DMS153 treated with DMSO at 0.1 percent for 48 hours (cell line): Measurements from ENCODE around the gene CFC1.
"Not testable (repeated sequence)": the region's sequence is repeated elsewhere in the genome, so short reads cannot be mapped to it uniquely, and the experiment has no call there.

ENCODE experiments used
- DNase-seq: peaks from one replicate; lab custom pipeline; 2025; ENCODE audit not compliant: unreplicated experiment; lab: John Stamatoyannopoulos, UW

Gene CFC1

DNA sequence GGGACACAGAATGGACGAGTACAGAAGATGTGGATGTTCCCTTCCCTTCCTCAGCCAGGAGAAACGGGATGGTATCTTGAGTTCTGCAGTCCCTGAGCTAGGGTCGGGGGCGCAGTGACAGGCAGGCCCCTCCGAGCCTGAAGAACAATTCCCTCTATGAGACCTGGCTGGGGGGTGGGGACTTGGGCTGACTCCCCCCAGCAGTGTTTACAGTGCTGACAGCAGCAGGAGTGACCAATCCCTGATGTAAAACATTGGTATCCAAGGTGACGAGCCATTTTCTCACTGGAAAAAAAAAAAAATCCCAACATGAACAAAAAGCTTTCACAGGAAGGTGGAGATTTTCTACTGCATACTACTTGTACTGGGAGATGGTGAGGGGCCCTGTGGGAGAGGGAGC lies at the start of gene CFC1:
CFC1 (minus strand) TSS at position 183 of the 400 bp plus-strand sequence. CDS start 288 bp downstream, outside the sequence.
- not testable (repeated sequence) for DNase-seq

DNA sequence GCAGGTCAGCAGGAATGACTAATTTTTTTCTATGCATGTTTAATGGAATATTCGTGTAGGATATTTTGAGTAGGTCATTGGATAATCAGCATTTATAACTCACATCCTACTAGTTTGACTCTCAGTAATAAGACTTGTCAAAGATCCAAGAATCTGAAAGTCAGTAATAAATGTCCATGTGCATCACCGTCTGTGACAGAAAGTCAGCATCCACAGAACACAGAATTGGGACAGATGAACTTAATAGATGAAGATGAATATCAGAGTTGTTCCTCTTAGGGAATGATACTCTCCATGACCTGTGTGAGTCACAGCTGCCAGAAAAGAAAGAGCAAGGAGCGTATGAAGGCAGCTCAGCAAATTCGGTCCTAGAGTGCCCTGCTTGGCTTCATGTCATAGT lies 42.3 kb upstream of the CFC1 start:
- DNase-seq = not testable (repeated sequence)

DNA sequence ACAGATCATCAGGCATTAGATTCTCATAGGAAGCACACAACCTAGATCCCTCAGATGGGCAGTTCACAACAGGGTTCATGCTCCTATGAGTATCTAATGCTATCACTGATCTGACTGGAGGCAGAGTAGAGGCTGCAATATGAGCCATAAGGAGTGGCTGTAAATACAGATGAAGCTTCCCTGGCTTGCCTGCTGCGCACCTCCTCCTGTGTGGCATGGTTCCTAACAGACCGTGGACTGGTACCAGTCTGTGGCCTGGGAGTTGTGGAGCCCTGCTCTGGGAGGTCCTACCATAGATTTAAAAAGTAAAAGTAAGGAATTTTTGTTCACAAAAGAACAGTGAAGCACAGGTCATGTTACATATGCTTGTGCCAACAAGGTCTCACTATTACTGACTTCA lies 39.6 kb upstream of the CFC1 start:
- not testable (repeated sequence) for DNase-seq

DNA sequence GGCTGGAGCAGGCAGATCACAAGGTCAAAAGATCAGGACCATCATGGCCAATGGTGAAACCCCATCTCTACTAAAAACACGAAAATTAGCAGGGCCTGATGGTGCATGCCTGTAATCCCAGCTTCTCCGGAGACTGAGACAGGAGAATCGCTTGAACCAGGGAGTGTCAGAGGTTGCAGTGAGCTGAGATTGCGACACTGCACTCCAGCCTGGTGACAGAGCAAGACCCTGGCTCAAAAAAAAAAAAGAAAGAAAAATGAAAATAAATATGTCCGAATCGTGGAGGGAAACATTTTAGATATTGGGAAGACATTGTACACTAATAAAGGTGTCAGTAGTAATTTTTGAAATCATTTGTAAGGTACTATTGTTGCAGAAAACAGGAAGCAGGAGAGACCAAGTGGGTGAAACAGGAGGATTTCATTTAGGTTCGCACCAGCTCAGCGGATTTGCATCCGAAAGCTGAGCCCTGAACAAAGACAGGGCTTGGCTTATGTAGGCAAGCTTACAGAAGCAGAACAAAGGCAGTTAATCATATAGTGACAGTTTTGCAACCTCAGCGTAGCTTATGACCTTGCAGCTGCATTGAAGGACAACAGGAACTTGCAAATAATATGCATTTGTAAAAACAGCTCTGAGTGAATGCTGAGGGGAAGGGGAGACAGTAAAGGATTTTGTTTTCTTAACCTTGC lies 29.6 kb upstream of the CFC1 start:
- DNase-seq = not testable (repeated sequence)

DNA sequence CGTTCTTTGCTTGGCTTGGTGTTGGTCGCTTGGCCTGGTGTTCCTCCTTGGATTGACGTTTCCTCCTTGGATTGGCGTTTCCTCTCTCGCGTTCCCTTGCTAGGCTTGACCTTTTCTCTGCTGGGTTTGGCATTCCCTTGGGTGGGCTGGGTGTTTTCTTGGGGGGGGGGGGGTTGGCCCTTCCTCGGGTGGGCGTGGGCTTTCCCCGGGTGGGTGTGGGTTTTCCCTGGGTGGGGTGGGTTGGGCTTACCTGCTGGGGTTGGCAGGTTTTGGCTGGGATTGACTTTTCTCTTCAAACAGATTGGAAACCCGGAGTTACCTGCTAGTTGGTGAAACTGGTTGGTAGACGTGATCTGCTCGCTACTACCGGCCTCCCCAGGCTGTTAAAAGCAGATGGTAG lies 11.8 kb upstream of the CFC1 start, which contains the start of gene POTEJ:
POTEJ (plus strand) TSS at position 301 of the 400 bp plus-strand sequence; CDS start at position 394, 93 bp downstream.
- not testable (repeated sequence) for DNase-seq

DNA sequence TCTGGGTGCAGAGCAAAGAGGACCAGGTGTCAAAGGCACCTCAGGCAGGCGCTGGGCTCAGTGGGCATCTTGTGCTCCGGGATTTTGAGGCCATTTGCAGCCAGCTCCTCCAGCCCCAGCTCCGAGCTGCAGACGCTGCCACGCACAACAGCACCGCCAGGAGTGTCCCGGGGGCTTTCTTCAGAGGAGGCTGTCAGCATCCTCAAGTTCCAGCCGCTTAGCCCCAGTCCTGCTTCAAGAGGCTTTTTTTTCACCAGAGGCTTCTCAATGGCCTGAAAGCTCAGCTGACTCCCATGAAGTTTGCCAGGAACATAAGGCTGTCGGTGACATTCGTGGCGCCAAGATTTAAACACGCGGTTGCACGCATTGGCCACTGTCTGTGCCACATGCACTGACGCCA lies 11.1 kb upstream of the CFC1 start:
- not testable (repeated sequence) for DNase-seq

DNA sequence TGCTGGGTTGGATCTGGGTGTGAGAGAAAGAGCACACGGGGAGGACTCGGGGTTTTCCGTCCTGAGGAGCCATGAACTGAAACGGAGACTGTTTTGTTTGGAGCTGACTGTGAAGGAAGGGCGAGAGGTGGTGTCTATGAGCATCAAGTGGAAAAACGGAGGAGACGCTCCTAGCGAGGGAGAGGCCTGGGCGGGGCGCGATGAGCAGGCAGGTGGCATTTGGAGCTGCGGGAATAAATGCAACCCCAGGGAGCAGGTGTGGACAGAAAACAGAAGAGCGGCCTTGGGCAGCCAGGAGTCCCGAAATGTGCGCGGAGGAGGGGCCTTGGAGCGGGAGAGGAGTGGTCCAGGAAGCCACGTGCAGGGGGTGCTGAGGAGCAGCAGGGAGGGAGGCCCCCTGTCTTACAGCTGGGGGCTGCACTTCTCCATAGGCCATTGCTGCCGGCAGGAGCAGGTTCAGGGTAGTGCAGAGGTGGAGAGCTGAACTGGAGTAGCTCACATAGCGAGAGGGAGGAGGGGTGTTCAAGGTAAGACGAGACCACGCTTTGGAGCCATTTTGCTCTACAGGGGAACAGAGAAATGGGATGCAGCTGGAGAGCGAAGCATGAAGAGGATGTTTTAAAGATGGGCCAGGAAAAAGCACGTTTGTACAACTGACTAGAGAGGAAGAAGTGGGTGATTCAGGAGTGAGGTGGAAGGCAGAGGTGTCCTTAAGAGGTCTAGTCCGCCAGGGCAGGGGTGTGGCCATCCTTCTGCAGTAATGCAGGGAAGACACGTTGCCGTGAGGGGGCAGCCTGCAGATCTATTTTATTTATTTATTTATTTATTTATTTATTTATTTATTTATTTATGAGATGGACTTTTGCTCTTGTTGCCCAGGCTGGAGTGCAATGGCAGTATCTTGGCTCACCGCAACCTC lies 9.9 kb upstream of the CFC1 start:
- DNase-seq = not testable (repeated sequence)

DNA sequence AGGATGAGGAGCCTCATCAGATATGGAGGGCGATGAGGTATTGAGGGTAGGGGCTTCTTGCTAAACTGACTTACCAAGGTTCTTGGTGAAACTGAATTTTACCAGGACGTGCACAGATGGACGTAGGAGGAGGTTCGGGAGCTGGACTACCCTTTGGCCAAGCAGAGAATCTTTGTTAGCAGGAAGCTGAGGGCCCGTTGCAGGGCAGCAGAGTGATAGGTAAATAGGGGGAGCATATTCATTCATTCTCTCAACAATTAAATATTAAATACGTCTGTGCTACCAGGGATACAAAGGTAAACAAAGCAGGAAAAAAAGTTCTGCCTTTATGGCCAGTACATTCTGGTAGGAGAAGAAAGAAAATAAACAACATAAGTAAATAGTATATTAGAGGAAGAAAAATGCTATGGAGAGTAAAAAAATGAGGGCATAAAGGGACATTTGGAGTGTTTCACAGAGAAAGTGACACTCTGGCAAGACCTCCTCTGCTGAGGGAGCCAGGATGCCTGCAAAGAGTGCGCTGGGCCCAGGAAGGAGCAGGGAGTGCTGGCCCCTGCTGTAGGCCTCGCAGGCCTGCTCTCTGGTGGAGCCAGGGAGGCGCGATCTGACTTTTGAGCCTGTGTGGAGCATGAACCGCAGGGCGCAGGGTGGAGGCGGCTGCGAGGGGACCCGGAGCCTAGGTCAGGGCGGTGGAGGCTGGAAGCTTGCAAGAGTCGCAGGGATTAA lies 9.1 kb upstream of the CFC1 start:
- DNase-seq = not testable (repeated sequence)

DNA sequence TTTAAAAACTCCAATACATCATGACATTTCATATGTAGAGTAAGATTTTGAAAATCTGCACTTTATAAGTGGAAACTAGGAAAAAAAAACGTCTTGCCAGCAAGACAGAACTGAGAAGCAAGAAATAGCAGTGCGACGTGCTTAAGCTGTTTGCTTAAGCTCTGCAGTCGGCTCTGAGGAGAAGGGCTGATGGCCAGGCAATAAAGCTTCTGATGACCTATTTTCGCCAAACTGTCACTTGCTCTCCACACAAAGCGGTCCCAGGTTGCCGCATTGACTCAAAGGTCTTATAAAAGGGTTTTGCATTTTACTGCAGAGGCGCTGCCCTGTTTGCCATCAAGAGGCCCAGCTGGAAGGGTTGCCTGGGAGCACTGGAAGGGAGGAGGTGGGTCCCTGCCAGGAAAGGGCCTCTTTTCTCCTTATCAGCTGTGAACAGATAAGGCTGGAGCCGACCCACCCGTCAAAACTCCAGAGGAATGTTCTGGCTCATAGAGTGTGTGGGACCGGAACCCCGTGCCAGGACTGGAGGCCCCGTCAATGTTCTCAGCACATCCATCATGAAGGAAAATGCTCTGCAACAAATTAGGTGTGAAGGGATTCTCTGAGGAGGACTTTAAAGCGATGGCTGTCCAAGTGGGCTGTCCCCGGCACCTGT lies 2.4 kb upstream of the CFC1 start:
- DNase-seq = not testable (repeated sequence)

DNA sequence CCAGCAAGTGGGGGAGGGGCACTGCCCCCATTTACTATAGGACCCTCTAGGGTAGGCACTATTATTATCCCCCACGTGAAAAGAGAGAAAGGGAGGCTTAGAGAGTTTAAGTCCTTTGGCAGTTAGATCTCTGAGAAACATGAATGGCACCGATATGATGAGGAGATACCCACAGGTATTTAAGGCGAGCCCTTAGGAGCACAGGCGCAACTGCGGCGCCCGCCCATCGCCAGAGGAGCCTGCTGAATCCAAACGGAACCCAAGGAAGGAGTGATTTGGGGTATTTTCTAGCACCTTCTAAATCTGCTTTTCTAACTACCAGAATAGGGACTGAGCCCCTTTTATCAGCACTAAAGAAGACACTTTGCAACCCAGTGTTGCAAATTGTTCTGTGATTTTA lies 551 bp upstream of the CFC1 start:
- DNase-seq = not testable (repeated sequence)

DNA sequence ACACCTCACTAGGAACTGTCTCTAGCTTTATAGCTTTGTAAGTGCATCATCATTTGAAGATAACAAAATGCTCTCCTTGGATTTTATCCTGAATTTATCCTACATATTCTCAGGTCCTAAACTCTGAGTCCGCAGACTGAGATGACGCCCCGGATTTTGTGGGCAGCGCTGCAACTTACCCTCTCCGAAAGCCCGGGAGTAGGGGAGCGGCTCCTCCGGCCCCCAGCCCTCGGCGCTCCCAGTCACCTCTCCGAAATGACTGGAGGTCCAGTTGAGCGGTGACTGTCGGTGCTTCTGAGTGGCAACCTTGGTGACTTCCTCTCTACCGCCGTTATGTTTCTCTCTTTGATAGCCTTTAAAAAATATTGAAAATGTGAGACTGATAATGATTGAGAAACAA lies 912 bp downstream of the CFC1 start:
- not testable (repeated sequence) for DNase-seq

DNA sequence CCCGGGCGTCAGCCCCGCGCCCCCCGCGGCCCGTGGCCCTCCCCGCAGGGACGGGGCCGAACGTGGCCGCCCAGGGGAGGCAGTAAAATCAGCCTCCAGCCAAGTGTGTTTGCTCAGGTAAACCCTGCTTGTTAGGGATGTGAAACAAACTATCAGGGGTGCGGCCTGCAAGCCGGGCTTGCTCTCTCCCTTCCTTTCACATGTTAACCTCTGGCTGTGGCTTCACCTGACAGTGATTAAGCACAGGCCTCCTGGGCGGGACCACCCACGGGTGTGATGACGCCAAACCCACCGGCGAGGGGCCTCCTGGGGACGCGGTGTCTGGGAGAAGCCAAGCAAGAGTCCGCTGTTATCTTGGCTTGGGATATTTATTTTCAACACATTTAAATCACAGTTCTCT lies 1.4 kb downstream of the CFC1 start:
- not testable (repeated sequence) for DNase-seq

DNA sequence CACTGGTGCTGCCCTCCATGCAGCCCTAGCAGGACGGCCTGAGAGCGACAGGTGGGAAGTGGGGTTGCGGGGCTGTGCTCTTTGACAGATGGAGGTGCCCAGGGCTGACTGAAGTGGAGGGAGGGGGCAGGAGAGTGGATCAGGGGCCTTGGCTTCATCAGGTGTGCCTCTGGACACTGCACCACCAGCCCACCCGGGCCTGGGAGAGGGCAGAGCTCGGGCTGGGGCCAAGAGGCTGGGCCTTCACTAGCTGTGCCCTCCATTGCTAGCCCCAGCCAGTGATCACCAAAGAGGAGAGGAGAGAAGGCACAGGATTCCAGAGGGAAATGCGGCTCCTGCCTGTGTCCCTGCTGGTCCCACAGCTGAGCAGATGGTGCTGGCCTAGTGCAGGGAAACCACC lies 2.6 kb downstream of the CFC1 start:
- not testable (repeated sequence) for DNase-seq

DNA sequence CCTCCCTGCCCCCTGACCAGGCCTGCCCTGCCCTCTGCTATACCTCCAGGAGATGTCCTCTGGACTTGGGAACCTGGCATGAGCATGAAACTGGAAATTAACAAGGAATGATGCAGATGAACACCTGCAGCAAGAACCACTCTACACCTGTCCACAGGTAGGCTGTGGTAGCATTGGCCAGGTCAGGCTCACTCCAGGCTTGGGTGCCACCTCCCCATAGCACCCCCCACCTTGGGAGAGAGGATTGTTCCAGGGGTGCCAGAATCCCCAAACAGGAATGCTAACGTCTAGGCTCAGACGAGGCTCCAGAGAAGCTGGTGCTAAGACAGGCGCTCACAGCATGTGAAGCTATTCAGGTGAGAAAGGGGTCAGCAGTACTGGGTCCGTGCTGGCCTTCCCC lies 5.4 kb downstream of the CFC1 start:
- not testable (repeated sequence) for DNase-seq

DNA sequence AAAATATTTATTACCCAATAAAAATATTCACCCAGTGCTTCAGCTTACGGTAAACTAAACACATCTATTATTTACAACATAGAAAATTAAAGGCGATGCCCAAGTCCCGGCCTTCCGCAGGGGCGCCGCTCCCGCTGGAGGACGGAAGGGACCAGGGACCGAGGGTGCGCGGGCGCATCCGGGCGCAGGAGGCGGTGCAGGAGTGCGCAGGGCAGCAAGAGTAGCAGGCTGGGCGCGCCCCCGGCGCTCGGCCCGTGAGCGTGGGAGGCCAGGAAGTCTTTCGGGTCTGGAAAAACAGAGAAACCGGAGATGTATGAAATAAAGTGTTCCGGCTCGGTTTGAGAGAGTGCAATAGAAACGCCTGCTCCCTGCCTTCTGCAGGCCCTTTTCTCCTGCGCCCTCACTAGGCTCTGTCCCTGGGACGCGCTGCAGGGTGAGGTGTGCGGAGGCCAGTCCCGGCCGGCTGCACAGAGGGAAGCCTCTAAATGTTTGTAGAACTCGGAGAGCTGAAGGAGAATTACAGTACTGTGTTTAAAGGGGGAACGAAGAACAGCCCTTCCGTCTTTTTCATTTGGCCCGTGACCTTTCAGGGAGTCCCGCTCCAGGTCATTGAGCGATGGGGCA lies 6.5 kb downstream of the CFC1 start:
- DNase-seq = not testable (repeated sequence)

DNA sequence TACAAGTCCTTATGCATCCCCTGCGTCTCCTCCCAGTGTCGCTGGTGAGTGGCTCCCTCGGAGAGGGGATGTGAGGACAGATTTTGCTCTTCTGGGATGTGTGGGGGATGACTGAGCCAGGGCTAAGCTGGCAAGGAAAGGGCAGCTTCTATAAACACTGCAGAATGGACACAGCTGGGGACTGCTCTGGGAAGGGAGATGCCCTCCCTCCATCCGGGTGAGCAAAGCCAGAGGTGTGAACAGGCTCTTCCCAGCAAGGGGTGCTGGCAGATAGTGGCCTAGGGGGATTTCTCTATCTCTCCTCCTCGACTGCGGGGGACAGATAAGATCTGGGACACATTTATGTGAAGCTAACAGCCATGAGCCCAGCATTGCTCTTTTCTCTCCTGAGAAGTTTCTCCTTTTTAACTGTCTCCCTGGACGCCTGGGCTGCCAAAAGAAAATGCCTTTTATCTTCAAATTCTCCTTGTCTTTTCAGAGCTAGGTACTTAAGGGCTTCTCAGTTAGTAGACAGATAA lies 8.5 kb downstream of the CFC1 start:
- DNase-seq = not testable (repeated sequence)

DNA sequence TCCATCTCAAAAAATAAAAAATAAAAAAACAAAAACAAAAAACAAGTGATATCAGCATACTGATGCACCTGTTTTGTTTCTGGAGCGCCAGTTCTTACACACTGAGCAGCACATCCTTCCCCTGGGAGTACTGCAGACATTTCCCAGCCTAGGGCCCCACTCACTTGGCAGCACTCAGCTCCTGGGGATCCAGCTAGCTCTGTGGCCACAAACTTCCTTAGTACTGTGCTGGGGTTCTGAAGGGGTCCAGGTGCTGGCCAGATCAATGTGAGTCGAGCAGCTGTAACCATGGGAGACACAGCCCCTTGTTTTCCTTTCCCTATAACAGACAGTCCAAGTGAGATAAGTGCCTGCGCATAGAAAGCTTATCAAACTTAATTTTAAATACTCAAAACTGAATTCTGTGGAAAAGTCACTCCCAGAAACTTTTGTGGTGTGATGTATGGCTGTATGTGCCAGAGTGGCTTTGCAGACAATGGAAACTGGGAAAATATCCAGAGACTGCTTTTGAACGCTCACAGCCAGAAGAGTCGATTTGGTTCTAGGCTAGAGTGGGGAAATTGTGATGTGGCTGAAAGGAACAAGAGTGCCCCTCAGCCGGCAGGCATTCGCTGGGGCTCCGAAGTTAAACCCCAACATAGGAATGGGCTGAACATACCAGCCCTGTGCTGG lies 9.1 kb downstream of the CFC1 start:
- DNase-seq = not testable (repeated sequence)

DNA sequence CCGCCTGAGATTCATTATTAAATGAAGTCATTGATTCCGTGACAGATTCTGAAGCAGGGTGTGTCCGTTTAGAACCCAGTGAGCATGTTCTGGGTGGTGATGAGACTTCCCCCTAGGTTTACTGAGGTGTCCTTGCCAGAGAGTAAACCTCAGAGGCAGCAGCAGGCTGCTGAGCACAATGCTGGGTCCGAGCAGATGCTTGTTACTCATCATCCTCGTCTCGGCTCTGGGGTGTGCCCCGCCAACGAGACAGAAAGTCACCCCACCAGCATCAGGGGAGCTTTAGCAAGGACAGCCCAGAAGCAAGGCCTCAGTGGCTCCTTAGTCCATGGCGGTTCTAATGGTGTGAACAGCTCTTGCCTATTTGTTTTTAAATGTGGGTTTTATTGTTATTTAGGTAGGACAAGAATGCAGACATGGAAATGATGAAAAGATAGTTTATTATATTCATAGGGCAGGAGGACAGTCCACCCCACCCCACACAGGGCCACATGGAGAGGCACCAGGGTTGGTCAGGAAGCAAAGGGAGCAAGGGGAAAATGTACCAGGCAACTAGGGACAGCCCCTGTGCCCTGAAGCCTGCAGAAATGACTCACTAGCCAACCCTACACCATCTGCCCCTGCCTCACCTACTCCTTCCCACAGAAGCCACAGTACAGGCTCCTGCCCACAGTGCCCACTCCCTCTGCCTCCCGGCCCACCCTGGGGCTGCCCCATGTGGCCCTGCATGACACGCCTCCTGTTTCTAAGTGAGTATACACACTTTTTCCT lies 10.5 kb downstream of the CFC1 start:
- not testable (repeated sequence) for DNase-seq

DNA sequence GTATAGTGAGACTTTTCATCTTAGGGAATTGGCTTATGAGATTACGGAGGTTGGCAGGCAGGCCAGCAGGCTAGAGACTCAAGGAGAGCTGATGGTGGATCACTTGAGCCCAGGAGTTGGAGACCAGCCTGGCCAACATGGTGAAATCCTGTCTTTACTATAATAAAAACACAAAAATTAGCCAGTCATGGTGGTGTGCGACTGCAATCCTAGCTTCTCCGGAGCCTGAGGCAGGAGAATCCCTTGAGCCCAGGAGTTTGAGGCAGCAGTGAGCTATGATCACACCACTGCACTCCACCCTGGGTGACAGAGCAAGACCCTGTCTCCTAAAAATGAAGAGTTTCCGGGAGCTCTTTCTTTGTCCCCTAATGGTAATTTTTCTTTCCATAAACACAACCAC lies 14.6 kb downstream of the CFC1 start:
- DNase-seq = not testable (repeated sequence)
